Brain microvascular endothelial cell (primary cell): ENCODE data around the gene BRI3BP.
A peak's percentile ranks its signal among the peaks of the same experiment; 100 is the strongest.
"Not testable (repeated sequence)": the region's sequence is repeated elsewhere in the genome, so short reads cannot be mapped to it uniquely, and the experiment has no call there.

ENCODE experiments used
- DNase-seq: peaks from one replicate; pipeline ENCODE4 v3.0.0-alpha.2; 2020
- H3K27ac ChIP-seq: fragments of 250-450 bp; sonication (Bioruptor Pico); 2 replicates; pipeline ENCODE4 v1.5.1; 2020; ENCODE audit warnings: mild to moderate bottlenecking, moderate library complexity
- H3K27me3 ChIP-seq: fragments of 250-450 bp; sonication (Bioruptor Pico); replicated peaks from 2 replicates; pipeline ENCODE4 v1.5.1; 2020; ENCODE audit warnings: mild to moderate bottlenecking
- H3K36me3 ChIP-seq: fragments of 250-450 bp; sonication (Bioruptor Pico); replicated peaks from 2 replicates; pipeline ENCODE4 v1.5.1; 2020; ENCODE audit warnings: mild to moderate bottlenecking
- H3K4me3 ChIP-seq: 2 replicates; pipeline ENCODE4 v1.5.1; 2011; ENCODE audit warnings: low read depth, mild to moderate bottlenecking, control low read depth, low read length, moderate library complexity
- CTCF ChIP-seq: IDR thresholded peaks from 2 replicates; pipeline ENCODE4 v1.5.1; 2011; ENCODE audit warnings: low read depth, mild to moderate bottlenecking, moderate library complexity, low read length, control low read depth, inconsistent platforms; ENCODE audit errors: missing control alignments
- in situ Hi-C: cut with HindIII; loops from 2 replicates; pipeline ENCODE4 v1.10.0; 2017; ENCODE audit warnings: low sequenced_read_pairs, low pct_ligation_motif_present

Gene BRI3BP

GRCh38 chr12:125028106-125028505 is 34.7 kb downstream of the BRI3BP start:
- no peak for TF ChIP-seq CTCF
- DNase-seq = no peak
- no peaks in the 10 kb centered on the region for H3K27me3 ChIP-seq
- in situ Hi-C loops = no loop called here
- H3K36me3 ChIP-seq = no peaks in the 10 kb centered on the region
- H3K27ac ChIP-seq = no peak overlapping the region
- no peak overlapping the region for H3K4me3 ChIP-seq

- no peak overlapping the region for H3K4me3 ChIP-seq
- DNase-seq = no peak
- no peaks in the 10 kb centered on the region for H3K36me3 ChIP-seq
- H3K27me3 ChIP-seq = no peaks in the 10 kb centered on the region
- no peak for TF ChIP-seq CTCF
- no peak overlapping the region for H3K27ac ChIP-seq
- in situ Hi-C loops = no loop called here
These were observed 36.4 kb downstream of the BRI3BP start for GRCh38 chr12:125029761-125030358.

GRCh38 chr12:125031471-125031870 is 38.0 kb downstream of the BRI3BP start:
- H3K27me3 ChIP-seq, H3K36me3 ChIP-seq, H3K27ac ChIP-seq, DNase-seq, H3K4me3 ChIP-seq, in situ Hi-C loops: not testable (repeated sequence)

GRCh38 chr12:125032466-125033152 is 39.2 kb downstream of the BRI3BP start:
- Histone ChIP-seq H3K36me3 (no peaks in the 10 kb centered on the region), H3K27ac (no peak overlapping the region), H3K4me3 (no peak overlapping the region), H3K27me3 (no peaks in the 10 kb centered on the region)
- in situ Hi-C loops = no loop called here
- TF ChIP-seq CTCF = no peak
- no peak for DNase-seq

GRCh38 chr12:125033288-125033687 is 39.8 kb downstream of the BRI3BP start:
- no peak for DNase-seq
- no peaks in the 10 kb centered on the region for H3K27me3 ChIP-seq
- no peak overlapping the region for H3K4me3 ChIP-seq
- in situ Hi-C loops = no loop called here
- TF ChIP-seq CTCF = no peak
- H3K36me3 ChIP-seq = no peaks in the 10 kb centered on the region
- H3K27ac ChIP-seq = no peak overlapping the region

- H3K27ac ChIP-seq = no peak overlapping the region
- no peak for DNase-seq
- no peaks in the 10 kb centered on the region for H3K27me3 ChIP-seq
- H3K4me3 ChIP-seq = no peak overlapping the region
- in situ Hi-C loops = no loop called here
- no peaks in the 10 kb centered on the region for H3K36me3 ChIP-seq
- peak; percentile 36 for TF ChIP-seq CTCF
These were observed 45.7 kb downstream of the BRI3BP start for GRCh38 chr12:125038976-125039625.
